Measurements from ENCODE around the gene RNU6-1. TPM values are rescaled to one million over a fixed set of nuclear protein-coding genes. Genes with fewer than 3 reads are reported as not detected.

RNU6-1 gene
- total and polyA plus RNA-seq, 2 donors (not counting 3 experiments of a cell fraction or from before 2014, with no cell fraction given) = not detected

DNA sequence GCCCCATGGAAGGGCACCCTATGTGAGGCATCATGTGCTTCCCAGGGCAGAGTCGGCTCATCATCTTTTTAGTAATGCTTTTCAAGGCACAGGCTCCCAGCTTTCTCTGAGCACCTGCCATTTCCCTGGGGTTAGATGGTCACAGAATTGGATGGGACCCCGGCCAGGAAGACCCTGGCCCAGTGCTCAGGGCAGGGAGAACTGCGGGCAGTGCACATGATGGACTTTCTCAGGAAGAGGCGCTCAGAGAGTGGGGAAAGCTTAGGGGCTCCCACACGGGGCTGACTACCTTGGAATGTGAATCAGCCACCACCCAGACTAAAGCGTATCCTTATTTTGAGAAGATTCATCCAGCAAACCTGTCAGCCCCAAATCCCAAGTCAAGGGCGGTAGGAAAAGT, 31.0 kb downstream of the RNU6-1 start:
- intact Hi-C loops (cut with micrococcal nuclease) = no loop called here
- H3K9me3 ChIP-seq (replicated peaks; ENCODE audit: control insufficient read depth, insufficient read depth, low read length) = no peaks in the 10 kb centered on the region
- FAIRE-seq (no peak), DNase-seq (ENCODE audit: low read depth, low spot score) (no peak)
- H3K4me1 ChIP-seq (ENCODE audit: control insufficient read depth, extremely low read depth, insufficient read depth, low read length) = no peaks in the 10 kb centered on the region
- ChIA-PET CTCF (interaction anchor here (1.7 kb wide), 1 partner anchor 339 kb away, joined by 3 read pairs; no protein-coding TSS in a partner anchor), POLR2A (no interaction called here)
- TF ChIP-seq GATA2 (IDR thresholded peaks at IDR 0.05; ENCODE audit: insufficient read depth, insufficient read length, low read depth, low read length) (no peak), JUN (IDR thresholded peaks at IDR 0.05; ENCODE audit: borderline replicate concordance, insufficient read depth, insufficient read length, low read depth) (no peak), MYC (IDR thresholded peaks at IDR 0.05; ENCODE audit: low read depth, low read length) (no peak), POLR2A (IDR thresholded peaks at IDR 0.05; ENCODE audit: low read depth, low read length) (no peak), POLR2AphosphoS5 (IDR thresholded peaks at IDR 0.05; ENCODE audit: insufficient read depth, low read depth, low read length) (no peak), FOS (IDR thresholded peaks at IDR 0.05; ENCODE audit: borderline replicate concordance, insufficient read depth, low read length) (no peak), EZH2 (IDR thresholded peaks at IDR 0.05; ENCODE audit: borderline replicate concordance, low read depth, low read length, severe bottlenecking) (no peak)
- TF ChIP-seq, protein P1, sequence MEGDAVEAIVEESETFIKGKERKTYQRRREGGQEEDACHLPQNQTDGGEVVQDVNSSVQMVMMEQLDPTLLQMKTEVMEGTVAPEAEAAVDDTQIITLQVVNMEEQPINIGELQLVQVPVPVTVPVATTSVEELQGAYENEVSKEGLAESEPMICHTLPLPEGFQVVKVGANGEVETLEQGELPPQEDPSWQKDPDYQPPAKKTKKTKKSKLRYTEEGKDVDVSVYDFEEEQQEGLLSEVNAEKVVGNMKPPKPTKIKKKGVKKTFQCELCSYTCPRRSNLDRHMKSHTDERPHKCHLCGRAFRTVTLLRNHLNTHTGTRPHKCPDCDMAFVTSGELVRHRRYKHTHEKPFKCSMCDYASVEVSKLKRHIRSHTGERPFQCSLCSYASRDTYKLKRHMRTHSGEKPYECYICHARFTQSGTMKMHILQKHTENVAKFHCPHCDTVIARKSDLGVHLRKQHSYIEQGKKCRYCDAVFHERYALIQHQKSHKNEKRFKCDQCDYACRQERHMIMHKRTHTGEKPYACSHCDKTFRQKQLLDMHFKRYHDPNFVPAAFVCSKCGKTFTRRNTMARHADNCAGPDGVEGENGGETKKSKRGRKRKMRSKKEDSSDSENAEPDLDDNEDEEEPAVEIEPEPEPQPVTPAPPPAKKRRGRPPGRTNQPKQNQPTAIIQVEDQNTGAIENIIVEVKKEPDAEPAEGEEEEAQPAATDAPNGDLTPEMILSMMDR (IDR thresholded peaks at IDR 0.05; ENCODE audit: extremely low read depth in 1 of 2, insufficient read depth in 1 of 2, low read depth in 1 of 2, low read length in 2 of 2) = no peak
- TF ChIP-seq, protein P2, sequence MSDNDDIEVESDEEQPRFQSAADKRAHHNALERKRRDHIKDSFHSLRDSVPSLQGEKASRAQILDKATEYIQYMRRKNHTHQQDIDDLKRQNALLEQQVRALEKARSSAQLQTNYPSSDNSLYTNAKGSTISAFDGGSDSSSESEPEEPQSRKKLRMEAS (IDR thresholded peaks at IDR 0.05; ENCODE audit: insufficient read depth, insufficient read length) = no peak
- no peaks in the 10 kb centered on the region for H4K20me1 ChIP-seq (replicated peaks; ENCODE audit: control insufficient read depth, extremely low read depth, insufficient read depth, low read length)
- no peak overlapping the region for H3K27ac ChIP-seq (ENCODE audit: insufficient read depth, low read depth, low read length)
- dilution Hi-C loops (cut with MboI; ENCODE audit: extremely low pct_ligation_motif_present, low sequenced_read_pairs) = no loop called here
- BruUV-seq (replicated peaks) = no TSS peak
- no peak overlapping the region for H2AFZ ChIP-seq (ENCODE audit: low read depth, low read length)
- H3K36me3 ChIP-seq (ENCODE audit: control insufficient read depth in 2 of 2, extremely low read depth in 1 of 2, insufficient read depth in 2 of 2, low read length in 2 of 2) = no peaks in the 10 kb centered on the region
- H3K9me1 ChIP-seq (replicated peaks; ENCODE audit: control insufficient read depth, extremely low read depth, insufficient read depth, low read length) = no peaks in the 10 kb centered on the region
- no peak overlapping the region for H3K4me2 ChIP-seq (ENCODE audit: insufficient read depth, low read length)
- no peak overlapping the region for H3K4me3 ChIP-seq (replicated peaks in 1 of 3; ENCODE audit: insufficient read depth in 1 of 3, low read depth in 1 of 3, low read length in 3 of 3)
- no peak overlapping the region for H3K9ac ChIP-seq (replicated peaks; ENCODE audit: extremely low read depth, insufficient read depth, low read length)
- H3K27me3 ChIP-seq (ENCODE audit: control insufficient read depth in 2 of 2, insufficient read depth in 2 of 2, low read length in 2 of 2) = peaks cover 0 to 2% of the 10 kb centered on the region in 2 experiments
- no peaks in the 10 kb centered on the region for H3K79me2 ChIP-seq (ENCODE audit: control insufficient read depth, insufficient read depth, low read length)

All from endothelial cell of umbilical vein (primary cell).